GM10847 (cell line): ENCODE results near the gene GCAT.

Experiments
- POLR2A ChIP-seq: IDR thresholded peaks from 2 replicates; pipeline ENCODE4 v1.6.1; 2011; ENCODE audit not compliant: insufficient read length; ENCODE audit errors: extremely low read depth

The GCAT gene

GRCh38 chr22:37775785-37776638, 31.7 kb upstream of the GCAT start:
- TF ChIP-seq POLR2A: no peak

GRCh38 chr22:37776639-37777005, 31.1 kb upstream of the GCAT start:
- TF ChIP-seq POLR2A: no peak

GRCh38 chr22:37777122-37777687, 30.5 kb upstream of the GCAT start:
- TF ChIP-seq POLR2A: no peak

GRCh38 chr22:37778370-37779009, 29.2 kb upstream of the GCAT start:
- TF ChIP-seq POLR2A: no peak

- TF ChIP-seq POLR2A: no peak
These were observed 26.2 kb upstream of the GCAT start for GRCh38 chr22:37781434-37782059.

GRCh38 chr22:37782340-37783168, 25.2 kb upstream of the GCAT start:
- TF ChIP-seq POLR2A: no peak

- no peak for TF ChIP-seq POLR2A
These were observed 22.8 kb upstream of the GCAT start for GRCh38 chr22:37784829-37785495.

GRCh38 chr22:37790234-37790633, 17.5 kb upstream of the GCAT start:
- TF ChIP-seq POLR2A: no peak

GRCh38 chr22:37792494-37792893, 15.2 kb upstream of the GCAT start:
- TF ChIP-seq POLR2A: no peak

- no peak for TF ChIP-seq POLR2A
These were observed 13.4 kb upstream of the GCAT start for GRCh38 chr22:37794376-37794775.

- no peak for TF ChIP-seq POLR2A
These were observed 11.7 kb upstream of the GCAT start for GRCh38 chr22:37796079-37796478.

GRCh38 chr22:37797874-37798500, 9.7 kb upstream of the GCAT start:
- no peak for TF ChIP-seq POLR2A

- TF ChIP-seq POLR2A: no peak
These were observed 5.8 kb upstream of the GCAT start for GRCh38 chr22:37801946-37802309.
